ENCODE results near the gene SCARF1.

The SCARF1 gene

GRCh38 chr17:1601571-1601970 is 44.0 kb downstream of the SCARF1 start:
- TF ChIP-seq MYC (IDR thresholded peaks at IDR 0.05; ENCODE audit: low read depth, low read length) (no peak), MAX (IDR thresholded peaks at IDR 0.05; ENCODE audit: low read depth, low read length) (no peak), POLR2A (IDR thresholded peaks at IDR 0.05; ENCODE audit: extremely low read depth, insufficient read length) (no peak), CTCF (IDR thresholded peaks at IDR 0.05; ENCODE audit: low read depth, low read length) (no peak)
- DNase-seq (ENCODE audit: low read depth) = no peak
- no peak overlapping the region for H3K4me3 ChIP-seq (ENCODE audit: low read depth, low read length)

GRCh38 chr17:1598399-1599095 is 47.0 kb downstream of the SCARF1 start:
- H3K4me3 ChIP-seq (ENCODE audit: low read depth, low read length) = no peak overlapping the region
- TF ChIP-seq CTCF (IDR thresholded peaks at IDR 0.05; ENCODE audit: low read depth, low read length) = no peak
- TF ChIP-seq MAX (IDR thresholded peaks at IDR 0.05; ENCODE audit: low read depth, low read length) = no peak
- TF ChIP-seq POLR2A (IDR thresholded peaks at IDR 0.05; ENCODE audit: extremely low read depth, insufficient read length) = no peak
- TF ChIP-seq MYC (IDR thresholded peaks at IDR 0.05; ENCODE audit: low read depth, low read length) = no peak
- DNase-seq (ENCODE audit: low read depth) = no peak

GRCh38 chr17:1597861-1598342 is 47.6 kb downstream of the SCARF1 start:
- H3K4me3 ChIP-seq (ENCODE audit: low read depth, low read length) = no peak overlapping the region
- TF ChIP-seq CTCF (IDR thresholded peaks at IDR 0.05; ENCODE audit: low read depth, low read length) = no peak
- no peak for TF ChIP-seq MAX (IDR thresholded peaks at IDR 0.05; ENCODE audit: low read depth, low read length)
- TF ChIP-seq MYC (IDR thresholded peaks at IDR 0.05; ENCODE audit: low read depth, low read length) = no peak
- no peak for TF ChIP-seq POLR2A (IDR thresholded peaks at IDR 0.05; ENCODE audit: extremely low read depth, insufficient read length)
- no peak for DNase-seq (ENCODE audit: low read depth)

GRCh38 chr17:1593630-1593931 is 52.0 kb downstream of the SCARF1 start:
- TF ChIP-seq CTCF (IDR thresholded peaks at IDR 0.05; ENCODE audit: low read depth, low read length) (no peak), MYC (IDR thresholded peaks at IDR 0.05; ENCODE audit: low read depth, low read length) (no peak), POLR2A (IDR thresholded peaks at IDR 0.05; ENCODE audit: extremely low read depth, insufficient read length) (no peak), MAX (IDR thresholded peaks at IDR 0.05; ENCODE audit: low read depth, low read length) (no peak)
- H3K4me3 ChIP-seq (ENCODE audit: low read depth, low read length) = no peak overlapping the region
- no peak for DNase-seq (ENCODE audit: low read depth)

GRCh38 chr17:1592751-1593629 is 52.5 kb downstream of the SCARF1 start:
- no peak for TF ChIP-seq CTCF (IDR thresholded peaks at IDR 0.05; ENCODE audit: low read depth, low read length)
- TF ChIP-seq MYC (IDR thresholded peaks at IDR 0.05; ENCODE audit: low read depth, low read length) = no peak
- 0 out of 2 replicates have a peak, but pooled peaks have one; percentile 4 for TF ChIP-seq MAX (IDR thresholded peaks at IDR 0.05; ENCODE audit: low read depth, low read length)
- no peak overlapping the region for H3K4me3 ChIP-seq (ENCODE audit: low read depth, low read length)
- DNase-seq (ENCODE audit: low read depth) = peak; percentile 71

Data from NB4 (cell line).